ENCODE measurements around the gene PRDM16.

Gene PRDM16

GRCh38 chr1:3124246-3124645, 55.2 kb downstream of the PRDM16 start:
- DNase-seq (ENCODE audit: low read depth) = no peak

DNA sequence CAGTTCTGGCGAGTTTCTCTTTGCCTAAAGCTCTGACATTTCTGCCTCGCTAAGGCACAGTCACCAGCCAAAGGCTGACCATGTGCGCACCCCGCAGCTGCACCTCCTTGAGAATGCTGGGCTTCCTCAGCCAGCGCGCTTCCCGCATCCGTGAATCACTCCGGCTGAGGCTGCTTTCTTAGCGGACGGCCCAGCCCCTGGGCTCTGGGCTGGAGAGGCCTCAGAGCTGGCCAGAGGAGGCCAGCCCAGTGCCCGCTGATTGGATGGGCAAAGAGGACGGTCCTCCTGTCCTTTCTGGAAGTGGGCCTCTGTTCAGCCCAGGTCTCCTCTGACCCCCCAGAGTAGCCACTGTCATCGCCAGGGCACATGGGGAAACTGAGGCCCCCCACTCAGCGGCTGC, 56.1 kb downstream of the PRDM16 start:
- no peak for DNase-seq (ENCODE audit: low read depth)

DNA sequence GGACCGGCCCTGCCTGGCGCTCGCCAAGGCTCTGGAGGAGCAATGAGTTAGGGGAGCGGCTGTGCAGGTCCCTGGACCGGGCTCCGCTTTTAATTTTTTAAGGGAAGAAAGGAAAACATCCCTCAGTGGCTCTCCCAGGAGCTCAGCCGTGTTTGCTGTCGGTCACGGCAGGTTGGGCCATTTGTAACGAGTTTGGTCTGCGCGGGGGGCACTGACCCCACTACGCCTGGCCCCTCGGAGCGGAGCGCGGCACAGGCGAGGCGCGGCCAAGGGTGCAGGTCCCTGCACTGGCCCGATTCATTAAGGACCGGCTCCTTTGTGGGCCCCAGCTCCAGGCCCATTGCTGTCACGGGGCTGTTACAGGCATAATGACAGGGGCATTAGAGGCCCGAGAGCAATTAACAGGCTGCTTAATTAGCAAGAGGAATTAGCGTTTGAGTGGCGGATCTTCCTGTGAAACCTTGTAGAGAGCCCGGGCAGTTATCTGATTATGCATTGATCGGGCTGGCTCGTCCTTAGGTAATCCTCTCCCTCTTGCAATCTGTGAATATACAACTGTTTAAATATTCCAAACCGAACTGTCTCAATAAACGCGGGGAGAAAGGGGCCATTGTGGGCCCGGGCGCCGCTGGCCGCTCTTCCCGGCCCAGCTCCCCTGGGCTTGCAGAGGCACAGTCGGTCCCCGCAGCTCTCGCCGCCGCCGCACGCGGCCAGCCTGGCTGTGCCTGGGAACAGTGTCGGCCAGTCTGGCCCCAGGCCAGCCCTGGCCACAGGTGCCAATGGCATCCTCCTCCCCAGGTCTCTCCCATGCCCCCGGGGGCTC, 56.8 kb downstream of the PRDM16 start:
- no peak for DNase-seq (ENCODE audit: low read depth)

- DNase-seq (ENCODE audit: low read depth) = peak; percentile 33
Measured at GRCh38 chr1:3126756-3127678, 58.0 kb downstream of the PRDM16 start.

DNA sequence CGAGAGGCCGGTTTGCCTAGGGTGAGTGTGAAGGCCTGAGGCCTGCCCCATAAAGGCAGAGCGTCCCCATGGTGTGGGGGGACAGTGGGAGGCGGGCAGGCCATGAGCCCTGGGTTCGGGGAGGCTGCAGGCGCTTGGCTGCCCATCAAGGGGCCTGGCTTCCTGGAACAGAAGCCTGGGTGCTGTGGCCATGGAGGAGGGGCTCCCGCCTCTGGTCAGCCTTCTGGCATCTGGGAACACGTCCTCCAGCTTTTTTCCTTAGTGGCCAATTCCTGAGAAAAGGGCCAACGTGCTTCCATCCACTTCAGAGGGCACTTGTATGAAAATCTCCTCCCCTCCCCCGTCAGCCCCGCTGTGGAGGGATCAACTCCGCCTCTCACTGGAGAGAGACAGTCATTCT, 58.7 kb downstream of the PRDM16 start:
- DNase-seq (ENCODE audit: low read depth) = no peak

- no peak for DNase-seq (ENCODE audit: low read depth)
Measured at GRCh38 chr1:3128431-3129132, 59.6 kb downstream of the PRDM16 start.

DNA sequence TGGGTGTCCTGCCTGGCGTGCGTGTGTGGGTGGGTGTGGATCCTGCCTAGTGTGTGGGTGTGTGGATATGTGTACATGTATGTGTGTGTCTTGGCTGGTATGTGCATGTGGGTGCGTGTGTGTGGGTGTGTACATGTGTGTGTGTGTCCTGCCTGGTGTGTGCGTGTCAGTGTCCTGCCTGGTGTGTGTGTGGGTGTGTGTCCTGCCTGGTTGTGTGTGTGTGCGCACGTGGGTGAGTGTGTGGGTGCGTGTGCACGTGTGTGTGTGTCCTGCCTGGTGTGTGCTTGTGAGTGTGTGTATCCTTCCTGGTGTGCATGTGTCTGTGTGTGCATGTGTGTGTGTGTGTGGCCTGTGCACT, 60.1 kb downstream of the PRDM16 start:
- no peak for DNase-seq (ENCODE audit: low read depth)

- DNase-seq (ENCODE audit: low read depth) = no peak
Measured at GRCh38 chr1:3130268-3130667, 61.3 kb downstream of the PRDM16 start.

DNA sequence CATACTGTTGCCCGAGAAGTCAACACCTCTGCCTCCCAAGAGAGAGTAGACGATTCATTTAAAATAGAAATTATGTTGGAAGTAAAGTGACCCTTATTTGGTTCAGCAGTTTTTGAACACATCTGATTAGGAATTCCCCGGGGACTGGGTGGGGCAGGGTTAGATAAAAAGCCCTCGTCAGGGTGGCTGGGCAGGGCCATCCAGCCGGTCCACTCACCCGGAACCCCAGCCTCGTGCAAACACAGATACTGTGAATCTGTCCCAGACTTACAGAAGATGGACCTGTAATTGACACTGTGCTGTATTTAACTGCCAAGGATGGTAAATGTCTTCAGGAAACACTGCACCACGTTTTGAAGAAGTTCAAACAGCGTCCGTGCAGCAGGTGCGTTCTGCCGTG, 63.7 kb downstream of the PRDM16 start:
- no peak for DNase-seq (ENCODE audit: low read depth)

DNA sequence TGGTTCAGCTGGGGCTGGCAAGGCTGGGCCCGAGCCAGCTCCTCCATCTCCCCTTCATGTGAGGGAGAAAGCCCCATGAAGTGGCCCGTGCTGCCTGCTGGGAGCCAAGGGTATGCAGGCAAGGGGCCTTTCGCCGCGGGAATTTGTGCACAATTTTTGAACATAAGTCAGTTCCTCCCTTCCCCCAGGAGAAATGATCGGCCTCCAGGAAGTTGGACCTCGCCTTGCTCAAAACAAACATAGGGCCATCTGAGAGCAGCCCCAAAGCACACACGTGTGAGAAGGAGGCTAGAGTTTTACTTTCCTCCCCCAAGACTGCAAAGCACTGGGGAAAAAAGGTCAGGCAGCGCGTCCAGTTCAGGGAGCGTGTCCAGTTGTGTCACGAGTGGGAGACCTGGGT, 64.7 kb downstream of the PRDM16 start:
- no peak for DNase-seq (ENCODE audit: low read depth)

GRCh38 chr1:3134381-3135072, 65.5 kb downstream of the PRDM16 start:
- no peak for DNase-seq (ENCODE audit: low read depth)

GRCh38 chr1:3135073-3135702, 66.2 kb downstream of the PRDM16 start:
- DNase-seq (ENCODE audit: low read depth) = no peak

DNA sequence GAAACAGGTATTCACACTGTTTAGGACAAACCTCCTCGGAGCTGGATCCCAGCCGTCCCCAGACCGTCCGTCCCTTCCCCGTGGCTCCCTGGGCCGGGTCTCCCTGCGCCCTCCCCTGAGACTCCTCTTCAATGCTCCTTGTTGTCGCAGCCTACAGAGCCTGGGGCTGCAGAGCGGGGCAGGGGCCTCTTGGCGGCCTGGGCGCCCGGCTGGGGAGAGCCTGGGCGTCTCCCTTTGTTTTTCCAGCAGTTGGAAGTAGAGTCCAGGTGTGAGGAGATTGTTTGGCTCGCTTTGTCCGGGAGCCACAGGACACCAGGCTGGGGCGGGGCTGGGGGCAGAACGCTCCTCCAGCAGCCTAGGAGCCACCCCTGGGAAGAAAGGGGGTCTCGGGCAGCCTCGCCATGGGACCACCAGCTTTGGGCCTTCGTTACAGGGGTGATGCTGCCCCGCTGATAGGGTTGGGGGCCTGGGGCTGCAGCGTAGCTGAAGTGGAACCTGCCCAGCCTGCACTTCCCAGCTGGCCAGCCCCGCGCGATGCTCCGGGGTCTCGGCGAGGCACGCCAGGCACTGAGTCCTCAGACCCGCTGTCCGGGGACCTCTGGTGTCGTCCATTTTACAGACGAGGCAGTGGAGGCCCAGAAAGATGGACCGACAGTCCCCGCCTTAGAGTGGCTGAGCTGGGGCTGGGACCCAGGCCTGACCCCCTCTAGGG, 66.9 kb downstream of the PRDM16 start:
- no peak for DNase-seq (ENCODE audit: low read depth)

- no peak for DNase-seq (ENCODE audit: low read depth)
Measured at GRCh38 chr1:3136532-3136931, 67.5 kb downstream of the PRDM16 start.

GRCh38 chr1:3137111-3138100, 68.4 kb downstream of the PRDM16 start:
- no peak for DNase-seq (ENCODE audit: low read depth)

DNA sequence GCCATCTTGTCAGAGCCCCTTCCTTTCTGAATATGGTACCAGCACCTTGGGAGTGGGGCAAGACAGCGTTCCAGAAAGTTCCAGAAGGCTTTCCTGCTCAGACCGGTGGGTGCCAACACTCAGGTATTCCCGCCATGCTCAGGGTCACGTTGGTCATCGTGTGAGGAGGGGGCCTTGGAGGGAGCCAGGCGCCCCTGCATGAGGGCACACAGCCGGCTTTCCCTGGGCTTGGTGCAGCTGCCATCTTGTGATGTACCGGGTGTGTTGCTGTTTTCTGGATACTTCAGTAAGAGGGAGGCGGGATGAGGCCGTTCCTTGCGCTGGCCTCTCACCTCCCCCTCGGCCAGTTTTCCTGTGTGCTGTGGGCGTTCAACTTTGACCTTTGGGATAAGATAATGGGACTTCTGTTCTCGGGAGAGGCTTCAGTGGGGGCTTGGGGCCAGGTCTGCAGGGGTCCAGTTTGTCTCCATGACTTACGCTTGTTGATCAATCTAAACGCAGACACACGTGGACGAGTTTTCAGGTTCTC, 69.7 kb downstream of the PRDM16 start:
- DNase-seq (ENCODE audit: low read depth) = no peak

DNA sequence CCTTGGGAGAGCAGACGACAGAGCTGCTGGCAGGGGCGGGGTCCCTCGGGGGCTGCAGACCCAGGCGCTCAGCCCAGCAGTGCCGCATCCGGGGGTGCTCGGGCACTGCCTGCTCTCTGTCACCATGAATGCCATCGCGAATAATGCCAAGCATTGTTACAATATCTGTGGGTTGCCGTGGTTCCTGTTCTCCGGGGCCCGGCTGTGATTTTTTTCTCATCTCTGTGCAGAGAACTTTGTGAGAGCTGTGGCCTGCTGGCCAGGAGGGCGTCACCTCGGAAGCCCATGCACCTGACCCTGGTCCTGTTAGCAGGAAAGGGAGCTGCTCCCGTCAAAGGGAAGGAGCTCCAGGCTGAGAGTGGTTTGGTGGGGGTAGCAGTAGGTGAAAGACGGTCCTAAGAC, 70.4 kb downstream of the PRDM16 start:
- no peak for DNase-seq (ENCODE audit: low read depth)

- no peak for DNase-seq (ENCODE audit: low read depth)
Measured at GRCh38 chr1:3139871-3140361, 70.9 kb downstream of the PRDM16 start.

GRCh38 chr1:3140437-3140836, 71.4 kb downstream of the PRDM16 start:
- no peak for DNase-seq (ENCODE audit: low read depth)
